RWPE1 (cell line): Measurements from ENCODE around the gene ABHD2.

ENCODE experiments used
- CTCF ChIA-PET: fragments of 350-600 bp; sonication (Branson Sonifier 250); formaldehyde crosslinking; extraction: SDS; loops from one replicate; lab custom pipeline; 2021; lab: Yijun Ruan, JAX
- POLR2A ChIA-PET: fragments of 400-600 bp; formaldehyde crosslinking; extraction: SDS; loops from one replicate; lab custom pipeline; 2020; ENCODE audit warnings: antibody characterized with exemption; ENCODE audit not compliant: low non-redundant PET; lab: Yijun Ruan, JAX
- DNase-seq: peaks from one replicate; pipeline ENCODE4 v3.0.0; 2012; ENCODE audit warnings: low spot score
- H3K27ac ChIP-seq: fragments of 450-650 bp; 2 replicates; pipeline ENCODE4 v1.5.1; 2017
- CTCF ChIP-seq: fragments of 450-650 bp; conservative IDR thresholded peaks from 2 replicates; pipeline ENCODE4 v1.5.1; 2017; ENCODE audit warnings: low read depth, mild to moderate bottlenecking

Gene ABHD2

GRCh38 chr15:89178307-89178977 lies 90.2 kb downstream of the ABHD2 start:
- DNase-seq, result no peak
- ChIA-PET POLR2A (no interaction called here), CTCF (interaction anchor here (0.5 to 2.0 kb wide), 23 partner anchors 9 to 278 kb away, joined by 3 to 37 read pairs (median 4); no protein-coding TSS in a partner anchor)
- TF ChIP-seq CTCF, result no peak
- H3K27ac ChIP-seq, result no peak overlapping the region

- ChIA-PET POLR2A (no interaction called here), CTCF (interaction anchor here (0.6 to 0.9 kb wide), 4 partner anchors 26 to 1886 kb away, joined by 3 to 6 read pairs (median 4); no protein-coding TSS in a partner anchor)
Observed at GRCh38 chr15:89179966-89180875, 92.0 kb downstream of the ABHD2 start.

GRCh38 chr15:89184357-89184756 lies 96.1 kb downstream of the ABHD2 start:
- ChIA-PET CTCF (no interaction called here), POLR2A (no interaction called here)
- no peak for DNase-seq
- no peak overlapping the region for H3K27ac ChIP-seq
- TF ChIP-seq CTCF, result no peak

More at GRCh38 chr15:89179966-89180875, 92.0 kb downstream of the ABHD2 start:
- TF ChIP-seq CTCF, result no peak
- DNase-seq, result no peak
- no peak overlapping the region for H3K27ac ChIP-seq

- H3K27ac ChIP-seq, result no peak overlapping the region
- TF ChIP-seq CTCF, result no peak
- ChIA-PET POLR2A (no interaction called here), CTCF (interaction anchor here (0.6 kb wide), 1 partner anchor 11 kb away, joined by 3 read pairs; no protein-coding TSS in a partner anchor)
- DNase-seq, result no peak
Observed at GRCh38 chr15:89184886-89185526, 96.8 kb downstream of the ABHD2 start.

- ChIA-PET CTCF (no interaction called here), POLR2A (no interaction called here)
- no peak overlapping the region for H3K27ac ChIP-seq
- TF ChIP-seq CTCF, result no peak
- no peak for DNase-seq
Observed at GRCh38 chr15:89186803-89187202, 98.5 kb downstream of the ABHD2 start.

GRCh38 chr15:89187301-89187985 lies 99.2 kb downstream of the ABHD2 start:
- H3K27ac ChIP-seq, result no peak overlapping the region
- DNase-seq, result no peak
- ChIA-PET POLR2A (no interaction called here), CTCF (interaction anchor here (0.6 to 0.9 kb wide), 2 partner anchors 9 to 10 kb away, joined by 3 to 4 read pairs; no protein-coding TSS in a partner anchor)
- no peak for TF ChIP-seq CTCF
